T-helper 1 cell treated with Interleukin-12 subunit alpha and Interleukin-12 subunit beta and Interleukin-4 antibody, amounts not matched to agents 30 ng/mL and 1 ng/mL, for 36 hours (primary cell): ENCODE data around the gene FAM13A. TPM values are rescaled to one million over a fixed set of nuclear protein-coding genes. Genes with fewer than 3 reads are reported as not detected.

Experiments used
- intact Hi-C: fragments of 100-400 bp; cut with micrococcal nuclease; formaldehyde crosslinking; loops from one replicate; pipeline ENCODE4 v1.15.1; 2024
- total RNA-seq: library from RNA; stranded (reverse); gene quantifications from 2 replicates; pipeline ENCODE4 v1.2.3, GENCODE V29; 2022

FAM13A gene
- total RNA-seq, 1 donor from 2014 or later: 16.6 TPM

DNA sequence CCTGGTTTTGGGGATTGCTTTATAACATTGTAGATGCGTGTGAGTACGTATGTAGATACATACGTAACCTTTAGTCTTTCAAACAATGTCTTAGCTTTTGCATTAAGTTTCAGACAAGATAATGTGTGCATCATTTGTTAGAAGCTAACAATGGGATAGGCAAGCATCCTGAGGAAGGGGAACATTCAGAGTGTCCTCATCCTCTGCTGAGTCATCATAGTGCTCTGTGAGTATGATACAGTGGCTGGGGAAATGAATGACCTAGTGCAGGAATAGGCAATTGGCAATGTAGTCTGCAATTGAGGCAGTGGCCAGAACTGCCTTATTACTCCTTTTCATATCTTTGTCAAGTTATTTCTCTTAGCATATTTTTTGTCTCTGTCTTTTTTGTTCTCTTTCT lies 366.6 kb downstream of the FAM13A start:
- intact Hi-C loops: no loop called here

GRCh38 chr4:88681209-88681608 lies 375.8 kb downstream of the FAM13A start:
- intact Hi-C loops: no loop called here

Other genes starting within 250 kb of the FAM13A start
- gene TIGD2, start 54.3 kb upstream of the FAM13A start, total RNA-seq: 3.3 and 4.1 TPM in 2 replicates